WI38 (cell line): ENCODE measurements around the gene ATP2A3.

Source experiments
- H3K4me3 ChIP-seq: 2 replicates; pipeline ENCODE4 v1.5.1; 2011; ENCODE audit warnings: low read depth, mild to moderate bottlenecking, control low read depth, low read length
- TF ChIP-seq, protein P1 (sequence below): IDR thresholded peaks from 2 replicates; pipeline ENCODE4 v1.5.1; 2012; ENCODE audit warnings: low read depth, mild to moderate bottlenecking, control low read depth, low read length

The ATP2A3 gene

DNA sequence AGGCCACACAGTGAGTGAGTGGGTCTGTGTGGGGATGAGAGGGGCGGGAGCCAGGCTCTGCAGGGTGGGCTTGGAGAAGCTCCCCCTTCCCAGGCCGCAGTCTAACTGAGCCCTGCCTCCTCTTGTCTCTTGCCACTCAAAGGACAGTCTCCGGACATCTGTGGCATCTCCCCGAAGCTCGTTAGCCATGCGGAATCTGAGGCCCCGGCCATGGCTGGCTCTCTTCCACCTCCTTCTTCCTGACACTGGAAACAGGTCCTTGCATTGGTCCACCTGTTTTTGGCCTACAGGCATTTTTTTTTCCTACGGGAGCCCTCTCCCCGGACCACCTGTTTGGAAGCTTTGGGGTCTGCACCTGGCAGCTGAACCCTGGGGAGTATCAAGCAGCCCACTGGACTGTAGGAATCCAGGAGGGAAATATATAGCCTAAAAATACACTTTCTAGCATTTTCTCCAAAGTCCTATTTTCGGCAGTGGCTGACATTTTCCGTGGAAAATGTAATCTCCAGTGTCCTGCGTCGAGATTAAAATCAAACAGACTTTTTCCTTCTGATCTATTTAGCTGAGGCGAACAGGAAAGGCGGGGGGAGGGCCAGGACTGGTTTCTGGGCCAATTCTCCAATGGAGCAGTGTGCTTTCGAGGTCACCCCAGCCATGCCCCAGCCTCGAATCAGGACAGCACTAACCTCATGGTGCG is 9.1 kb downstream of the ATP2A3 start:
- TF ChIP-seq, protein P1, sequence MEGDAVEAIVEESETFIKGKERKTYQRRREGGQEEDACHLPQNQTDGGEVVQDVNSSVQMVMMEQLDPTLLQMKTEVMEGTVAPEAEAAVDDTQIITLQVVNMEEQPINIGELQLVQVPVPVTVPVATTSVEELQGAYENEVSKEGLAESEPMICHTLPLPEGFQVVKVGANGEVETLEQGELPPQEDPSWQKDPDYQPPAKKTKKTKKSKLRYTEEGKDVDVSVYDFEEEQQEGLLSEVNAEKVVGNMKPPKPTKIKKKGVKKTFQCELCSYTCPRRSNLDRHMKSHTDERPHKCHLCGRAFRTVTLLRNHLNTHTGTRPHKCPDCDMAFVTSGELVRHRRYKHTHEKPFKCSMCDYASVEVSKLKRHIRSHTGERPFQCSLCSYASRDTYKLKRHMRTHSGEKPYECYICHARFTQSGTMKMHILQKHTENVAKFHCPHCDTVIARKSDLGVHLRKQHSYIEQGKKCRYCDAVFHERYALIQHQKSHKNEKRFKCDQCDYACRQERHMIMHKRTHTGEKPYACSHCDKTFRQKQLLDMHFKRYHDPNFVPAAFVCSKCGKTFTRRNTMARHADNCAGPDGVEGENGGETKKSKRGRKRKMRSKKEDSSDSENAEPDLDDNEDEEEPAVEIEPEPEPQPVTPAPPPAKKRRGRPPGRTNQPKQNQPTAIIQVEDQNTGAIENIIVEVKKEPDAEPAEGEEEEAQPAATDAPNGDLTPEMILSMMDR = no peak
- H3K4me3 ChIP-seq = no peak overlapping the region

- H3K4me3 ChIP-seq = no peak overlapping the region
- TF ChIP-seq, protein P1 = no peak
Observed at GRCh38 chr17:3954086-3954485, 10.2 kb downstream of the ATP2A3 start.

DNA sequence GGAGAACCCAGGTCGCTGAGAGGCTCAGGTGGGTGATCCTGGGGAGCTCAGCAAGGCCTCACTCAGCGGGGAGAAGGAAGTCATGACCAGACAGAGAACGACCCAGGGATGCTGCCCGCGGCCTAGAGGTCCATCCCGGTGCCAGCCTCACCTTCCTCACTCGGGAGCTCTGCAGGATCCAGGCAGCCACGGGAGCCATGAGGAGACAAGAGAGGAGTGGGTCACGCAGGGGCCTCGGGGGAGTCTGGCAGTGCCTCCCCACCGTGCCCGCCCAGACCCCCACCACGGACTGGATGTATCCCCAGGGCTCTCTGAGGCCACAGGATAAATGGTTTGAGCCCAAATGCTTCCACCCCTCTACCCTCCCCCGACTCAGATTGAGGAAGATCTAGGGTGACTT is 10.7 kb downstream of the ATP2A3 start:
- TF ChIP-seq, protein P1 = no peak
- H3K4me3 ChIP-seq = no peak overlapping the region

DNA sequence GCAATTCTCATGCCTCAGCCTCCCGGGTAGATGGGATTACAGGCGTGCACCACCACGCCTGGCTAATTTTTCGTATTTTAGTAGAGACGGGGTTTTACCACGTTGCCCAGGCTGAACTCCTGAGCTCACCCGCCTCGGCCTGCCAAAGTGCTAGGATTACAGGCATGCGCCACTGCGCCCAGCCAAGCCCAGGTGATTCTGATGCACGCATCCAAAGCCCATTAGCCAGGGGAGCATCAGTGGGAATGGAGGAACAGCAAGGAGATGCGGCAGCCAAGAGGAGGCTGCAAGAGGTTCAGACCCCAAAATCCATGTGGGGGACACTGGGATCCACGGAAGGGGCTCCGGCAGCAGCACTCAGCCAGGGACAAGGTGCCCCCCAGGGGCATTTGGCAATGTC is 12.1 kb downstream of the ATP2A3 start:
- TF ChIP-seq, protein P1 = no peak
- H3K4me3 ChIP-seq = no peak overlapping the region

DNA sequence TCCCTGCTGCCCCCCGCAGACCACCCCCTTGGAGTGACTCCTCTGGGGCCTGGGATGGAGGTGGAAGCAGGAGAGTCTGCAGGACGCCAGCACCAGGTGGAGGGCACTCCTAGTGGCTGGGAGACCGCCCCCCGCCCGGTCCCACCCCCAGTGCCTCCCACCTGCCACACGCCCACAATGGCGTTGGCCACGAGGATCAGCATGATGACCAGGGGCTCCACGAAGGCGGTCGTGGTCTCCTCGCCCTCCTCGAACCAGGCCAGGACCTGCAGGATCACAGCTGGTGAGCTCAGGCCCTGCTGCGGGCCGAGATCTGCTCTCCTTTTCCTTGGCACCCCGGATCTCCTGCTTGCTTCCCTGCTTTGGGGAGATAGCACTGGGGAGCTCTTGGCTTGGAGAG is 12.8 kb downstream of the ATP2A3 start:
- TF ChIP-seq, protein P1 = no peak
- no peak overlapping the region for H3K4me3 ChIP-seq

DNA sequence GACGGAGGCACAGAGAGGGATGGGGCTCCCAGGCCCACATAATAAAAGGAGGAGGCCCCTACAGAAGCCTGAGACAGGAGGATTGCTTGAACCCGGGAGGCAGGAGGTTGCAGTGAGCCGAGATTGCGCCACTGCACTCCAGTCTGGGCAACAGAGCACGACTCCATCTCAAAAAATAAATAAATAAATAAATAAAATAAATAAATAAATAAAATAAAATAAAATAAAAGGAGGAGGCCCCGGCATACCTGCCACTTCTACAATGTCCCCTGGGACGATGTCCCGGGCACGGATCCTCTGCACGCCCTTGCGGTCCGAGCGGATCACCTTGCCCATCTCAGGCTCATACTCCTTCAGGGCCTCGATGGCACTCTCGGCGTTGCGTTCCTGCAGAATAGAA is 13.2 kb downstream of the ATP2A3 start:
- TF ChIP-seq, protein P1 = no peak
- H3K4me3 ChIP-seq = no peak overlapping the region

- H3K4me3 ChIP-seq = no peak overlapping the region
- TF ChIP-seq, protein P1 = no peak
Observed at GRCh38 chr17:3950584-3950983, 13.7 kb downstream of the ATP2A3 start.
